Right lobe of liver (tissue), 4 donors: ENCODE results near the gene CSNK1G3.

ENCODE experiments used
- CTCF ChIP-seq, 4 donors: fragments of 200-600 bp in 3 of 4; fragments of 450-650 bp in 1 of 4; IDR thresholded peaks; one replicate each; pipeline versions ENCODE4 v1.5.1 to v1.8.0; 2016 to 2022; ENCODE audit warnings: antibody characterized with exemption in 4 of 4, mild to moderate bottlenecking in 2 of 4
- POLR2A ChIP-seq: fragments of 450-650 bp; IDR thresholded peaks from one replicate; pipeline ENCODE4 v1.6.1; 2017; ENCODE audit warnings: antibody characterized with exemption, mild to moderate bottlenecking
- donor health status: DM: no; HTN: no; CAD: no.
- donor health status: DM: no; HTN: no; CAD: no.
- donor health status: DM: no; HTN: yes; CAD: no.

DNA sequence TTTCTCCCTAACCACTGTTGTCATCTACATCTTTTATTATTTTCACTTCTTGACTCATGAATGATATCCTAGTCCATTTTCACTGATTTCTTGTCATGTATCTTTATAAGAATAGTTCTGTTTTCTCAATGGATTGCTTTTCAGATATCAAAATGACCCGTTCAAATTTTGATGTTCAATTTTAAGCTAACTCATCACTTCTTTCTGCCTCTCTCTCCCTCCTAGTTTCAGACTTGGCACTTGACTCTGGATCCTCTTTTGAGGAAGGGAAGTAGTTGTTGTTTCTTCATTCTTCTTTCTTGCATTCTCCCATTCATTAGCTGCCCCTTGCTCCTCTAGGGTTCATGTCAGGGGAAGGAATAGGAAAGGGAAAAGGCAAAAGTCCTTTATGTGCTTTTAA, 23.7 kb downstream of the CSNK1G3 start:
- no peak for TF ChIP-seq CTCF (IDR thresholded peaks at IDR 0.05)
- no peak for TF ChIP-seq POLR2A
